ENCODE results near the gene FBXO22.
"Not testable (repeated sequence)": the region's sequence is repeated elsewhere in the genome, so short reads cannot be mapped to it uniquely, and the experiment has no call there.

Gene FBXO22

GRCh38 chr15:75869446-75869845 is 34.2 kb upstream of the FBXO22 start:
- Histone ChIP-seq H3K36me3 (ENCODE audit: control insufficient read depth in 5 of 5, insufficient read depth in 5 of 5, low read length in 5 of 5) (peaks cover 14 to 21% (median 18%) of the 10 kb centered on the region in 5 donors), H3K27me3 (ENCODE audit: control insufficient read depth in 5 of 5, insufficient read depth in 4 of 5, low read length in 5 of 5) (no peaks in the 10 kb centered on the region), H3K27ac (ENCODE audit: low read depth, low read length) (no peak overlapping the region), H3K4me3 (ENCODE audit: low read depth in 1 of 5, low read length in 5 of 5) (no peak overlapping the region), H3K4me1 (ENCODE audit: control insufficient read depth in 5 of 5, insufficient read depth in 5 of 5, low read length in 5 of 5) (peaks cover 0 to 10% (median 0%) of the 10 kb centered on the region in 5 donors), H3K9me3 (ENCODE audit: control insufficient read depth in 5 of 5, low read length in 5 of 5) (no peaks in the 10 kb centered on the region), H3K9ac (ENCODE audit: low read length in 5 of 5) (no peak overlapping the region)

GRCh38 chr15:75871589-75871988 is 32.1 kb upstream of the FBXO22 start:
- not testable (repeated sequence) for H3K9ac ChIP-seq (ENCODE audit: low read length in 5 of 5); H3K9me3 ChIP-seq (ENCODE audit: control insufficient read depth in 5 of 5, low read length in 5 of 5); H3K27ac ChIP-seq (ENCODE audit: low read depth, low read length); H3K27me3 ChIP-seq (ENCODE audit: control insufficient read depth in 5 of 5, insufficient read depth in 4 of 5, low read length in 5 of 5); H3K4me1 ChIP-seq (ENCODE audit: control insufficient read depth in 5 of 5, insufficient read depth in 5 of 5, low read length in 5 of 5); H3K4me3 ChIP-seq (ENCODE audit: low read depth in 1 of 5, low read length in 5 of 5)
- peaks cover 14 to 25% (median 22%) of the 10 kb centered on the region in 5 donors for H3K36me3 ChIP-seq (ENCODE audit: control insufficient read depth in 5 of 5, insufficient read depth in 5 of 5, low read length in 5 of 5)

GRCh38 chr15:75872403-75872990 is 31.2 kb upstream of the FBXO22 start:
- H3K9me3 ChIP-seq (ENCODE audit: control insufficient read depth in 5 of 5, low read length in 5 of 5) = no peaks in the 10 kb centered on the region
- no peaks in the 10 kb centered on the region for H3K27me3 ChIP-seq (ENCODE audit: control insufficient read depth in 5 of 5, insufficient read depth in 4 of 5, low read length in 5 of 5)
- H3K4me3 ChIP-seq (ENCODE audit: low read depth in 1 of 5, low read length in 5 of 5) = no peak overlapping the region
- peaks cover 0 to 3% (median 0%) of the 10 kb centered on the region in 5 donors for H3K4me1 ChIP-seq (ENCODE audit: control insufficient read depth in 5 of 5, insufficient read depth in 5 of 5, low read length in 5 of 5)
- no peak overlapping the region for H3K27ac ChIP-seq (ENCODE audit: low read depth, low read length)
- H3K9ac ChIP-seq (ENCODE audit: low read length in 5 of 5) = no peak overlapping the region
- peaks cover 14 to 28% (median 22%) of the 10 kb centered on the region in 5 donors for H3K36me3 ChIP-seq (ENCODE audit: control insufficient read depth in 5 of 5, insufficient read depth in 5 of 5, low read length in 5 of 5)

GRCh38 chr15:75884041-75884440 is 19.6 kb upstream of the FBXO22 start:
- Histone ChIP-seq H3K4me3 (ENCODE audit: low read depth in 1 of 5, low read length in 5 of 5) (no peak overlapping the region), H3K9me3 (ENCODE audit: control insufficient read depth in 5 of 5, low read length in 5 of 5) (no peaks in the 10 kb centered on the region), H3K27ac (ENCODE audit: low read depth, low read length) (no peak overlapping the region), H3K9ac (ENCODE audit: low read length in 5 of 5) (no peak overlapping the region), H3K4me1 (ENCODE audit: control insufficient read depth in 5 of 5, insufficient read depth in 5 of 5, low read length in 5 of 5) (no peaks in the 10 kb centered on the region), H3K27me3 (ENCODE audit: control insufficient read depth in 5 of 5, insufficient read depth in 4 of 5, low read length in 5 of 5) (no peaks in the 10 kb centered on the region), H3K36me3 (ENCODE audit: control insufficient read depth in 5 of 5, insufficient read depth in 5 of 5, low read length in 5 of 5) (peaks cover 5 to 22% (median 16%) of the 10 kb centered on the region in 5 donors)

GRCh38 chr15:75887178-75887577 is 16.5 kb upstream of the FBXO22 start:
- no peak overlapping the region for H3K9ac ChIP-seq (ENCODE audit: low read length in 5 of 5)
- no peak overlapping the region for H3K4me3 ChIP-seq (ENCODE audit: low read depth in 1 of 5, low read length in 5 of 5)
- no peaks in the 10 kb centered on the region for H3K9me3 ChIP-seq (ENCODE audit: control insufficient read depth in 5 of 5, low read length in 5 of 5)
- H3K27me3 ChIP-seq (ENCODE audit: control insufficient read depth in 5 of 5, insufficient read depth in 4 of 5, low read length in 5 of 5) = no peaks in the 10 kb centered on the region
- peaks cover 9 to 20% (median 11%) of the 10 kb centered on the region in 5 donors for H3K36me3 ChIP-seq (ENCODE audit: control insufficient read depth in 5 of 5, insufficient read depth in 5 of 5, low read length in 5 of 5)
- H3K27ac ChIP-seq (ENCODE audit: low read depth, low read length) = no peak overlapping the region
- peaks cover 0 to 5% (median 0%) of the 10 kb centered on the region in 5 donors for H3K4me1 ChIP-seq (ENCODE audit: control insufficient read depth in 5 of 5, insufficient read depth in 5 of 5, low read length in 5 of 5)

- Histone ChIP-seq H3K36me3 (ENCODE audit: control insufficient read depth in 5 of 5, insufficient read depth in 5 of 5, low read length in 5 of 5) (peaks cover 4 to 16% (median 11%) of the 10 kb centered on the region in 5 donors), H3K9me3 (ENCODE audit: control insufficient read depth in 5 of 5, low read length in 5 of 5) (no peaks in the 10 kb centered on the region), H3K4me1 (ENCODE audit: control insufficient read depth in 5 of 5, insufficient read depth in 5 of 5, low read length in 5 of 5) (peaks cover 0 to 5% (median 0%) of the 10 kb centered on the region in 5 donors), H3K4me3 (ENCODE audit: low read depth in 1 of 5, low read length in 5 of 5) (no peak overlapping the region), H3K9ac (ENCODE audit: low read length in 5 of 5) (no peak overlapping the region), H3K27ac (ENCODE audit: low read depth, low read length) (no peak overlapping the region), H3K27me3 (ENCODE audit: control insufficient read depth in 5 of 5, insufficient read depth in 4 of 5, low read length in 5 of 5) (no peaks in the 10 kb centered on the region)
Measured at GRCh38 chr15:75891895-75892294, 11.8 kb upstream of the FBXO22 start.

GRCh38 chr15:75895731-75896130 is 7.9 kb upstream of the FBXO22 start:
- H3K4me3 ChIP-seq (ENCODE audit: low read depth in 1 of 5, low read length in 5 of 5) = no peak overlapping the region
- H3K4me1 ChIP-seq (ENCODE audit: control insufficient read depth in 5 of 5, insufficient read depth in 5 of 5, low read length in 5 of 5) = peaks cover 0 to 5% (median 0%) of the 10 kb centered on the region in 5 donors
- H3K36me3 ChIP-seq (ENCODE audit: control insufficient read depth in 5 of 5, insufficient read depth in 5 of 5, low read length in 5 of 5) = peaks cover 7 to 17% (median 11%) of the 10 kb centered on the region in 5 donors
- no peaks in the 10 kb centered on the region for H3K27me3 ChIP-seq (ENCODE audit: control insufficient read depth in 5 of 5, insufficient read depth in 4 of 5, low read length in 5 of 5)
- H3K9ac ChIP-seq (ENCODE audit: low read length in 5 of 5) = no peak overlapping the region
- H3K27ac ChIP-seq (ENCODE audit: low read depth, low read length) = no peak overlapping the region
- H3K9me3 ChIP-seq (ENCODE audit: control insufficient read depth in 5 of 5, low read length in 5 of 5) = no peaks in the 10 kb centered on the region

GRCh38 chr15:75900577-75900976 is 3.1 kb upstream of the FBXO22 start:
- Histone ChIP-seq H3K27me3 (ENCODE audit: control insufficient read depth in 5 of 5, insufficient read depth in 4 of 5, low read length in 5 of 5) (no peaks in the 10 kb centered on the region), H3K27ac (ENCODE audit: low read depth, low read length) (no peak overlapping the region), H3K36me3 (ENCODE audit: control insufficient read depth in 5 of 5, insufficient read depth in 5 of 5, low read length in 5 of 5) (peaks cover 3 to 15% (median 4%) of the 10 kb centered on the region in 5 donors), H3K4me1 (ENCODE audit: control insufficient read depth in 5 of 5, insufficient read depth in 5 of 5, low read length in 5 of 5) (peaks cover 0 to 28% (median 17%) of the 10 kb centered on the region in 5 donors), H3K9me3 (ENCODE audit: control insufficient read depth in 5 of 5, low read length in 5 of 5) (no peaks in the 10 kb centered on the region), H3K4me3 (ENCODE audit: low read depth in 1 of 5, low read length in 5 of 5) (no peak overlapping the region), H3K9ac (ENCODE audit: low read length in 5 of 5) (no peak overlapping the region)

- H3K9me3 ChIP-seq (ENCODE audit: control insufficient read depth in 5 of 5, low read length in 5 of 5) = no peaks in the 10 kb centered on the region
- peaks cover 3 to 15% (median 10%) of the 10 kb centered on the region in 5 donors for H3K36me3 ChIP-seq (ENCODE audit: control insufficient read depth in 5 of 5, insufficient read depth in 5 of 5, low read length in 5 of 5)
- no peak overlapping the region for H3K27ac ChIP-seq (ENCODE audit: low read depth, low read length)
- H3K9ac ChIP-seq (ENCODE audit: low read length in 5 of 5) = no peak overlapping the region
- H3K4me3 ChIP-seq (ENCODE audit: low read depth in 1 of 5, low read length in 5 of 5) = no peak overlapping the region
- H3K27me3 ChIP-seq (ENCODE audit: control insufficient read depth in 5 of 5, insufficient read depth in 4 of 5, low read length in 5 of 5) = no peaks in the 10 kb centered on the region
- H3K4me1 ChIP-seq (ENCODE audit: control insufficient read depth in 5 of 5, insufficient read depth in 5 of 5, low read length in 5 of 5) = peaks cover 0 to 28% (median 17%) of the 10 kb centered on the region in 5 donors
Measured at GRCh38 chr15:75902129-75902557, 1.5 kb upstream of the FBXO22 start.

- no peak overlapping the region for H3K27ac ChIP-seq (ENCODE audit: low read depth, low read length)
- no peaks in the 10 kb centered on the region for H3K9me3 ChIP-seq (ENCODE audit: control insufficient read depth in 5 of 5, low read length in 5 of 5)
- peaks cover 0 to 11% (median 7%) of the 10 kb centered on the region in 5 donors for H3K36me3 ChIP-seq (ENCODE audit: control insufficient read depth in 5 of 5, insufficient read depth in 5 of 5, low read length in 5 of 5)
- peaks cover 0 to 28% (median 17%) of the 10 kb centered on the region in 5 donors for H3K4me1 ChIP-seq (ENCODE audit: control insufficient read depth in 5 of 5, insufficient read depth in 5 of 5, low read length in 5 of 5)
- no peaks in the 10 kb centered on the region for H3K27me3 ChIP-seq (ENCODE audit: control insufficient read depth in 5 of 5, insufficient read depth in 4 of 5, low read length in 5 of 5)
- H3K4me3 ChIP-seq (ENCODE audit: low read depth in 1 of 5, low read length in 5 of 5) = no peak overlapping the region
- H3K9ac ChIP-seq (ENCODE audit: low read length in 5 of 5) = no peak overlapping the region
Measured at GRCh38 chr15:75905231-75905630, 1.6 kb downstream of the FBXO22 start.
